Measurements from ENCODE around the gene SPSB4. TPM values are rescaled to one million over a fixed set of nuclear protein-coding genes. Genes with fewer than 3 reads are reported as not detected.
"Not testable (repeated sequence)": the region's sequence is repeated elsewhere in the genome, so short reads cannot be mapped to it uniquely, and the experiment has no call there.

The SPSB4 gene
- total and polyA plus RNA-seq, 9 of the 15 experiments (the other 6 are each of a cell fraction or from before 2014, with no cell fraction given), result not detected

- ATAC-seq; H3K4me2 ChIP-seq (ENCODE audit: insufficient read depth, low read length); H3K27ac ChIP-seq (ENCODE audit: extremely low read depth, low read depth, low read length); H3K9ac ChIP-seq (ENCODE audit: insufficient read depth in 1 of 2, low read depth in 2 of 2, low read length in 2 of 2); intact Hi-C loops (cut with micrococcal nuclease); H3K9me3 ChIP-seq (replicated peaks; ENCODE audit: control insufficient read depth, insufficient read depth, low read depth, low read length); BruUV-seq (replicated peaks); H2AFZ ChIP-seq (ENCODE audit: low read depth, low read length); H3K4me1 ChIP-seq (replicated peaks in 1 of 2; ENCODE audit: control insufficient read depth in 2 of 2, insufficient read depth in 2 of 2, low read length in 2 of 2); FAIRE-seq; H4K20me1 ChIP-seq (replicated peaks; ENCODE audit: control insufficient read depth, insufficient read depth, low read length); H3K4me3 ChIP-seq; DNase-seq (ENCODE audit: extremely low read depth in 1 of 4, low spot score in 3 of 4); H3K9me1 ChIP-seq (ENCODE audit: control insufficient read depth, insufficient read depth, low read length); CTCF ChIA-PET (ENCODE audit: low intra/inter-chr PET ratio); H3K79me2 ChIP-seq (ENCODE audit: control insufficient read depth, insufficient read depth, low read length); H3K36me3 ChIP-seq (ENCODE audit: control insufficient read depth, insufficient read depth, low read length): not testable (repeated sequence)
- in situ Hi-C loops (cut with MboI), result loop anchor here (25.0 kb wide), 1 partner anchor 170 kb away; no protein-coding TSS in a partner anchor
- POLR2A ChIA-PET, result interaction anchor here (1.3 kb wide), 1 partner anchor 21 kb away, joined by 3 read pairs; no protein-coding TSS in a partner anchor
- WGBS (ENCODE audit: insufficient coverage, low coverage, missing lambda C conversion rate), result 2% methylated on average over 19 of the region's 23 CpGs
- peak; percentile 50 for TF ChIP-seq NFYB (IDR thresholded peaks at IDR 0.05; ENCODE audit: extremely low read depth, insufficient read length)
- peaks cover 9 to 41% of the 10 kb centered on the region in 2 experiments for H3K27me3 ChIP-seq (ENCODE audit: control insufficient read depth in 2 of 2, insufficient read depth in 2 of 2, low read length in 2 of 2)
Observed at GRCh38 chr3:141017366-141018322, 33.5 kb upstream of the SPSB4 start.

GRCh38 chr3:141019244-141019643 lies 31.9 kb upstream of the SPSB4 start:
- no TSS peak for BruUV-seq (replicated peaks)
- ATAC-seq (no peak; the same call in 2 of the 3 replicates), DNase-seq (ENCODE audit: extremely low read depth in 1 of 4, low spot score in 3 of 4) (no peak), FAIRE-seq (no peak)
- Histone ChIP-seq H2AFZ (ENCODE audit: low read depth, low read length) (no peak overlapping the region), H3K36me3 (ENCODE audit: control insufficient read depth, insufficient read depth, low read length) (no peaks in the 10 kb centered on the region), H3K4me2 (ENCODE audit: insufficient read depth, low read length) (no peak overlapping the region), H4K20me1 (replicated peaks; ENCODE audit: control insufficient read depth, insufficient read depth, low read length) (no peaks in the 10 kb centered on the region), H3K9me1 (ENCODE audit: control insufficient read depth, insufficient read depth, low read length) (no peaks in the 10 kb centered on the region), H3K4me3 (no peak overlapping the region), H3K9ac (ENCODE audit: insufficient read depth in 1 of 2, low read depth in 2 of 2, low read length in 2 of 2) (no peak overlapping the region), H3K79me2 (ENCODE audit: control insufficient read depth, insufficient read depth, low read length) (no peaks in the 10 kb centered on the region), H3K4me1 (replicated peaks in 1 of 2; ENCODE audit: control insufficient read depth in 2 of 2, insufficient read depth in 2 of 2, low read length in 2 of 2) (no peaks in the 10 kb centered on the region; a peak in 1 of 5 replicates), H3K27ac (ENCODE audit: extremely low read depth, low read depth, low read length) (no peak overlapping the region), H3K27me3 (ENCODE audit: control insufficient read depth in 2 of 2, insufficient read depth in 2 of 2, low read length in 2 of 2) (peaks cover 3 to 30% of the 10 kb centered on the region in 2 experiments; a peak in 3 of 5 replicates), H3K9me3 (replicated peaks; ENCODE audit: control insufficient read depth, insufficient read depth, low read depth, low read length) (no peaks in the 10 kb centered on the region)
- ChIA-PET CTCF (ENCODE audit: low intra/inter-chr PET ratio) (no interaction called here), POLR2A (interaction anchor here (0.6 kb wide), 1 partner anchor 263 kb away, joined by 3 read pairs; no protein-coding TSS in a partner anchor)
- in situ Hi-C loops (cut with MboI) (loop anchor here (25.0 kb wide), 1 partner anchor 168 kb away; no protein-coding TSS in a partner anchor), intact Hi-C loops (cut with micrococcal nuclease) (no loop called here)
- 2% methylated on average over 19 of the region's 19 CpGs for WGBS (ENCODE audit: insufficient coverage, low coverage, missing lambda C conversion rate)
- TF ChIP-seq MCM5 (IDR thresholded peaks at IDR 0.05; ENCODE audit: low read depth) (no peak), FOXO4 (CRISPR knock-in tag; IDR thresholded peaks at IDR 0.05) (no peak), ATF4 (CRISPR knock-in tag; IDR thresholded peaks at IDR 0.05) (no peak), ZNF79 (CRISPR knock-in tag; IDR thresholded peaks at IDR 0.05; ENCODE audit: low read depth) (no peak), POLR2AphosphoS5 (IDR thresholded peaks at IDR 0.05; ENCODE audit: control insufficient read depth, insufficient read depth, low read depth, low read length) (no peak), ZNF324 (CRISPR knock-in tag; IDR thresholded peaks at IDR 0.05) (no peak), CEBPG (CRISPR knock-in tag; IDR thresholded peaks at IDR 0.05) (no peak), CEBPG (tag; conservative IDR thresholded peaks at IDR 0.05 in 1 of 2, IDR thresholded peaks at IDR 0.05 in 1 of 2) (no peak), HNRNPL (IDR thresholded peaks at IDR 0.05; ENCODE audit: low read depth, low read length) (no peak), CBX2 (IDR thresholded peaks at IDR 0.05; ENCODE audit: insufficient read depth, low read length, poor library complexity, severe bottlenecking) (no peak), MTA2 (IDR thresholded peaks at IDR 0.05; ENCODE audit: low read depth) (no peak)
